C4-2B (cell line): ENCODE results near the gene DESI1.
A peak's percentile ranks its signal among the peaks of the same experiment; 100 is the strongest.

Experiments
- H3K27ac ChIP-seq: fragments of 450-650 bp; 2 replicates; pipeline ENCODE4 v1.5.1; 2017
- ZFX ChIP-seq: fragments of 450-650 bp; IDR thresholded peaks from 2 replicates; pipeline ENCODE4 v1.6.1; 2017
- TF ChIP-seq, protein P1 (sequence below): fragments of 450-650 bp; conservative IDR thresholded peaks from 2 replicates; pipeline ENCODE4 v1.5.1; 2017; ENCODE audit warnings: mild to moderate bottlenecking

DESI1 gene

DNA sequence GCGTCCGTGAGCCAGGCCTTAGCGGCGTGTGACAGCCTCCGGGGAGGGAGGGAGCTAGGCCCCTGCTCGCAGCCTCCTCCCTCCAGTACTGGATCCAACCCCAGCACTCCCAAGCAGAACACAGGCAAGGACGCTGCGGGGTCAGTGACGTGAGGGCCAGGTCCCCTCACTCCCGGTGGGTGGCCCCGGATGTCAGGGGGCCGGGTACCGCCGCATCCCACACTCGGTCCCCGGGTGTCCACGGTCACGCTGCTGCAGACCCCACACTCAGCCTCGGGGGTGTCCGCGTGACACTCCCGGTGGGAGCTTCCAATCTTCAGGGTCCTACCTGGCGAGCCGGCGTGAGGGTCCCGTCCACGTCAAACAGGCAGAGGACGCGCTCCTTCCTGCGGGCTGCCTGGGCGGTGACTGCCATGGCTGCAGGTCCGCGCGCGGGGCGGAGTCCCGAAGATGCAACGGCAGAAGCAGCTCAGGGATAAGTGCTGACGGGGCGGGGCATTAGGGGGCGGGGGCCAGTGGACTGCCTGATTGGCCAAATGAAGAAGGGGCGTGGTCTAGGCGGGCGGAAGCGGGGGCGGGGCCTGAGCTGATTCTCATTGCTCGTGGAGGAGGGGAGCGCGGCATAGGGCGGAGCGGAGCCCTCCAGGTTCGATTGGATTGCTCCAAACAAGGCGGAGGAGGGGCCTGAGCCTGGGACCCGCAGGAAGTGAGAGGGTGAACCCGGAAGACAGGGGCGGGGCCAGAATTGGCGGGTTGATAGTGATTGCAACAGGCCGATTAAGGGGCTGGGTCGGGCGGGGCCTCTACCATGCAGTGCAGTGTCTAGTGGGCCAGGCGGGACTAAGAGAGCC, 31.2 kb downstream of the DESI1 start, which contains the start of gene PMM1:
Gene PMM1 (minus strand): TSS at position 450 of the 851 bp plus-strand sequence. CDS start 35 bp downstream, at position 415.
- peak; percentile 49; the same call in 1 of the 2 replicates for TF ChIP-seq ZFX
- TF ChIP-seq, protein P1, sequence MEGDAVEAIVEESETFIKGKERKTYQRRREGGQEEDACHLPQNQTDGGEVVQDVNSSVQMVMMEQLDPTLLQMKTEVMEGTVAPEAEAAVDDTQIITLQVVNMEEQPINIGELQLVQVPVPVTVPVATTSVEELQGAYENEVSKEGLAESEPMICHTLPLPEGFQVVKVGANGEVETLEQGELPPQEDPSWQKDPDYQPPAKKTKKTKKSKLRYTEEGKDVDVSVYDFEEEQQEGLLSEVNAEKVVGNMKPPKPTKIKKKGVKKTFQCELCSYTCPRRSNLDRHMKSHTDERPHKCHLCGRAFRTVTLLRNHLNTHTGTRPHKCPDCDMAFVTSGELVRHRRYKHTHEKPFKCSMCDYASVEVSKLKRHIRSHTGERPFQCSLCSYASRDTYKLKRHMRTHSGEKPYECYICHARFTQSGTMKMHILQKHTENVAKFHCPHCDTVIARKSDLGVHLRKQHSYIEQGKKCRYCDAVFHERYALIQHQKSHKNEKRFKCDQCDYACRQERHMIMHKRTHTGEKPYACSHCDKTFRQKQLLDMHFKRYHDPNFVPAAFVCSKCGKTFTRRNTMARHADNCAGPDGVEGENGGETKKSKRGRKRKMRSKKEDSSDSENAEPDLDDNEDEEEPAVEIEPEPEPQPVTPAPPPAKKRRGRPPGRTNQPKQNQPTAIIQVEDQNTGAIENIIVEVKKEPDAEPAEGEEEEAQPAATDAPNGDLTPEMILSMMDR = no peak
- peak within 1 kb of the TSS; percentile 77 for H3K27ac ChIP-seq

DNA sequence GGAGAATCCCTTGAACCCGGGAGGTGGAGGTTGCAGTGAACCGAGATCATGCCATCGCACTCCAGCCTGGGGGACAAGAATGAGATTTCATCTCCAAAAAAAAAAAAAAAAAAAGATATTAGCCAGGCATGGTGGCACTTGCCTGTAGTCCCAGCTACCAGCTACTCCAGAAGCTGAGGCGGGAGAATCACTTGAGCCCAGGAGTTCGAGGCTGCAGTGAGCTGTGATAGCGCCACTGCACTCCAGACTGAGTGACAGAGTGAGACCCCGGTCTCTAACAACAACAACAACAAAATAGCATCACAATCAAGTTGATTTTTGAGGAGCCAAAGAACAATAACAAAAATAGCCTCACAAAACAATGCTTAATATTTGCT, 33.5 kb downstream of the DESI1 start:
- TF ChIP-seq, protein P1 = no peak
- TF ChIP-seq ZFX = no peak
- H3K27ac ChIP-seq = peak overlapping the region; percentile 77

DNA sequence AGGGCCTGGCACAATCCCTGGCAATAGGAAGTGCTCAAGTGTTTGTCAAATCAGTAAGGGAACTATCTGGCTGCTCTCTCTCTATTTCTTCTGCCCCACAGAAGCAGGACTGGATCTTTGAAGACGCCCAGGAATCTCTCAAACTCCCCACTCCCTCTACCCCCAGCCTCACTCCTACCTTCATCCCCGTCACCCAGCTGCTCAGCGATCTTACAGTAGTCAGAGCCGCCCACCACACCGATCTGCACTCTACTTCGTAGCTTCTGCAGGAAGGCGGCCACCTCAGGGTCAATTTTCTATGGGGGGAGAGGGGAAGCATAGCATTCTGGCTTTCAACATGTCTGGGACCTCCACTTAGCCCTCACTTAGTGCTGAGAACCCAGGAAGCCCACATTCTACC, 34.9 kb downstream of the DESI1 start:
- H3K27ac ChIP-seq = no peak overlapping the region
- no peak for TF ChIP-seq ZFX
- TF ChIP-seq, protein P1 = no peak

DNA sequence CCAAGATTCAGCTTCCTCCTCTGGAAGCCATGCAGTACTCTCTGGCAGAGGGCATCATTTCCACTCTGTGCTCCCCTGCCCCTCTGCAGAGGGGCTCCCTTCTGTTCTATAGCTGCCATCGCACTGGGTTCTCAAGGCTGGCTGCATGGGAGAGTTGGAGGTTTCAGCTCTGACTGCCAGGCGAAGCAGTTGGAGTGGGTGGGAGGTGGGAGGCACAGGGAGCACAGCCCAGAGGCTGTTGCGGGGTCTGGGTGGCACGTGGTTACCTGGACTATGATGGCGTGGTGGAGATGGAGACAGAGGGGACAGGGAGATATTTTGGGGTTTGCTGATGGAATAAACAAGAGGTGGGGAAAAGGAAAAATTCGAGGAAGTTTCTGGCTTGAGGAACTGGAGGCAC, 36.0 kb downstream of the DESI1 start:
- no peak overlapping the region for H3K27ac ChIP-seq
- TF ChIP-seq, protein P1 = no peak
- TF ChIP-seq ZFX = no peak

DNA sequence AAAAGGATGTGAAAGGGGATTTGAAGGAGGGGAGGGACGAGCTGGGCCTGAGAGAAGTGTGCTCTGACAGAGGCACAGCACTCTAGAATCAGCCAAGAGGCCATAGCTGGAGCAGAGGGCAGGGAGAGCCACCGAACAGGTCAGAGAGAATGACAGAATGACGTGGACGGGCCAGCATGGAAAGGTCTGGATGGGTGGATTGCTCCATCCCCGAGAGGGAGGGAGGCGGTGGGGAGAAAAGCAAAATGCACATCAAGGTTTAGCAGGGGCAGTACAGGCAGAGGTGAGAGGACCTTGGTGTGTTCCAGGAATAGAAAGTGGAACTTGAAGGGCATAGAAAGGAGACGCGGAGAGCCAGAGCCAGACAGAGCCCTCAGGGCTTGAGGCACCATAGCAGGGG, 38.1 kb downstream of the DESI1 start:
- no peak overlapping the region for H3K27ac ChIP-seq
- TF ChIP-seq ZFX = no peak
- TF ChIP-seq, protein P1 = no peak

DNA sequence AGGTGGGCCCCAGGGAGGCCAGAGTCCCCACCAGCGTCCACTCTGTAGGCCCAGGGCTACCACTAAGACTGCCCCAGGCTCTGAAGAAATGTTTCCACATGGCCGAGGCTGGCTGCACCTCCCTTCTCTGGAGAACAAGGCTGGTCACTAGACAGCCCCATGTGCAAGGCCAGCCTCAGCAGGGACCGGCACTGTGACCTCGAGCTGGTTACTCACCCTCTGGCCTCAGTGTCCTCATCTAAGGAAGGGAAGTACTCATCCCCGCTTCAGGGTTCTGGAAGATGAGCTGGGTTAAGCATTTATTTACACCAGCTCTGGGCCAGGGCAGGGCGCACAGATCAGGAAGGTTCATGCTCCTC, 40.9 kb downstream of the DESI1 start:
- H3K27ac ChIP-seq = no peak overlapping the region
- TF ChIP-seq, protein P1 = no peak
- TF ChIP-seq ZFX = no peak

DNA sequence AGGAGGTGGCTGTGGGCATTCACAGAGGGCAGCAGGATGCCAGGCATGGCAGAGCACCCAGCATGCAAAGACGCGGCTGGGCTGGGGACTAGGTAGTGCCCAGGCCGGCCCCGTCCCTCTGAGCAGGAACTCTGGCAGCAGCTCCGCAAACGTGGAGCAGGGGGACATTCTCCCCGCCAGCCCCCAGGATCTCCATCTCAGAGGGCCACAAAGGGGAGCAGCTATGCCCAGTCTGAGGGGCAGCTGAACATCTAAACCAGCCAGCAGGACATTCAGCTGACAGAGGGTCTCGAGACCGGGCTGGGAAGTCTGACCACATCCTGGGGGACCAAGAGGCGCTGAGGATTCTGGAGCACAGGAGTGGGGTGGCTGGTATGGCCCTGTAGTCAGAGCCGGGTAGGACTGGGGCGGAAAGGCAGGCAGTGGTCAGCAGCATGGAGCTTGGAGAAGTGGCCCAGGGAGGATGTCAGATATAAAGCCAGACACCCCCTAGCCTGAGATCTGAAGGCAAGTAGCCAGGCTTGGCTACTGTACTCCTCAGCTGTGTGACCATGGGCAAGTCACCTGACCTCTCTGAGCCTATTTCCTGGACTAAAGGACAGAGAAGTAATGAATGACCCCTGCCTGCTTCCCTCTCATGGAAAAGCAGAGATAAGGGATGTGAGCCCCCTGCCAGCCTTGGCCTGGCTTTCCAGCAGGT, 41.4 kb downstream of the DESI1 start:
- H3K27ac ChIP-seq = no peak overlapping the region
- TF ChIP-seq ZFX = no peak
